ENCODE results near the gene PRKCH. TPM values are rescaled to one million over a fixed set of nuclear protein-coding genes. Genes with fewer than 3 reads are reported as not detected.

Gene PRKCH
- total and polyA plus RNA-seq, 2 donors (not counting 3 experiments of a cell fraction or from before 2014, with no cell fraction given), result 97.7 to 103 TPM

GRCh38 chr14:61538464-61539022, 217.2 kb downstream of the PRKCH start:
- ChIA-PET CTCF (interaction anchor here (0.9 to 1.7 kb wide), 3 partner anchors 9 to 300 kb away, joined by 3 to 4 read pairs (median 3); no protein-coding TSS in a partner anchor), POLR2A (interaction anchor here (0.5 kb wide), 1 partner anchor 9 kb away, joined by 5 read pairs; no protein-coding TSS in a partner anchor)
- H3K9ac ChIP-seq (replicated peaks; ENCODE audit: extremely low read depth, insufficient read depth, low read length), result no peak overlapping the region
- H3K9me1 ChIP-seq (replicated peaks; ENCODE audit: control insufficient read depth, extremely low read depth, insufficient read depth, low read length), result no peaks in the 10 kb centered on the region
- no peaks in the 10 kb centered on the region for H3K9me3 ChIP-seq (replicated peaks; ENCODE audit: control insufficient read depth, insufficient read depth, low read length)
- peaks cover 0 to 9% of the 10 kb centered on the region in 2 experiments for H3K36me3 ChIP-seq (ENCODE audit: control insufficient read depth in 2 of 2, extremely low read depth in 1 of 2, insufficient read depth in 2 of 2, low read length in 2 of 2)
- no peak overlapping the region for H3K4me3 ChIP-seq (replicated peaks in 1 of 3; ENCODE audit: insufficient read depth in 1 of 3, low read depth in 1 of 3, low read length in 3 of 3)
- H3K4me1 ChIP-seq (ENCODE audit: control insufficient read depth, extremely low read depth, insufficient read depth, low read length), result peaks cover 27% of the 10 kb centered on the region
- H3K4me2 ChIP-seq (ENCODE audit: insufficient read depth, low read length), result no peak overlapping the region
- no peak overlapping the region for H2AFZ ChIP-seq (ENCODE audit: low read depth, low read length)
- intact Hi-C loops (cut with micrococcal nuclease) (no loop called here), dilution Hi-C loops (cut with MboI; ENCODE audit: extremely low pct_ligation_motif_present, low sequenced_read_pairs) (no loop called here)
- DNase-seq (ENCODE audit: low read depth, low spot score) (no peak), FAIRE-seq (no peak)
- H3K27me3 ChIP-seq (ENCODE audit: control insufficient read depth in 2 of 2, insufficient read depth in 2 of 2, low read length in 2 of 2), result no peaks in the 10 kb centered on the region
- no peaks in the 10 kb centered on the region for H4K20me1 ChIP-seq (replicated peaks; ENCODE audit: control insufficient read depth, extremely low read depth, insufficient read depth, low read length)
- no TSS peak for BruUV-seq (replicated peaks)
- no peak for TF ChIP-seq EZH2 (IDR thresholded peaks at IDR 0.05; ENCODE audit: borderline replicate concordance, low read depth, low read length, severe bottlenecking)
- no peak for TF ChIP-seq POLR2AphosphoS5 (IDR thresholded peaks at IDR 0.05; ENCODE audit: insufficient read depth, low read depth, low read length)
- peaks cover under 1% of the 10 kb centered on the region for H3K79me2 ChIP-seq (ENCODE audit: control insufficient read depth, insufficient read depth, low read length)
- H3K27ac ChIP-seq (ENCODE audit: insufficient read depth, low read depth, low read length), result peak overlapping the region; percentile 51

- POLR2A ChIA-PET, result no interaction called here
Observed at GRCh38 chr14:61539631-61540030, 218.3 kb downstream of the PRKCH start.

More at GRCh38 chr14:61539631-61540030, 218.3 kb downstream of the PRKCH start:
- FAIRE-seq, result no peak
- H3K9me3 ChIP-seq (replicated peaks; ENCODE audit: control insufficient read depth, insufficient read depth, low read length), result no peaks in the 10 kb centered on the region
- no peak overlapping the region for H3K4me3 ChIP-seq (replicated peaks in 1 of 3; ENCODE audit: insufficient read depth in 1 of 3, low read depth in 1 of 3, low read length in 3 of 3)
- dilution Hi-C loops (cut with MboI; ENCODE audit: extremely low pct_ligation_motif_present, low sequenced_read_pairs), result no loop called here
- H4K20me1 ChIP-seq (replicated peaks; ENCODE audit: control insufficient read depth, extremely low read depth, insufficient read depth, low read length), result no peaks in the 10 kb centered on the region
- H3K4me1 ChIP-seq (ENCODE audit: control insufficient read depth, extremely low read depth, insufficient read depth, low read length), result peaks cover 22% of the 10 kb centered on the region
- no peaks in the 10 kb centered on the region for H3K27me3 ChIP-seq (ENCODE audit: control insufficient read depth in 2 of 2, insufficient read depth in 2 of 2, low read length in 2 of 2)
- no peak overlapping the region for H3K9ac ChIP-seq (replicated peaks; ENCODE audit: extremely low read depth, insufficient read depth, low read length)
- TF ChIP-seq FOS (IDR thresholded peaks at IDR 0.05; ENCODE audit: borderline replicate concordance, insufficient read depth, low read length) (no peak), POLR2A (IDR thresholded peaks at IDR 0.05; ENCODE audit: low read depth, low read length) (no peak), EZH2 (IDR thresholded peaks at IDR 0.05; ENCODE audit: borderline replicate concordance, low read depth, low read length, severe bottlenecking) (no peak), CTCF (IDR thresholded peaks at IDR 0.05; ENCODE audit: extremely low read depth in 1 of 2, insufficient read depth in 1 of 2, low read depth in 1 of 2, low read length in 2 of 2) (no peak), POLR2AphosphoS5 (IDR thresholded peaks at IDR 0.05; ENCODE audit: insufficient read depth, low read depth, low read length) (no peak), MYC (IDR thresholded peaks at IDR 0.05; ENCODE audit: low read depth, low read length) (no peak), MAX (IDR thresholded peaks at IDR 0.05; ENCODE audit: insufficient read depth, insufficient read length) (no peak), GATA2 (IDR thresholded peaks at IDR 0.05; ENCODE audit: insufficient read depth, insufficient read length, low read depth, low read length) (no peak), JUN (IDR thresholded peaks at IDR 0.05; ENCODE audit: borderline replicate concordance, insufficient read depth, insufficient read length, low read depth) (no peak)
- H3K36me3 ChIP-seq (ENCODE audit: control insufficient read depth in 2 of 2, extremely low read depth in 1 of 2, insufficient read depth in 2 of 2, low read length in 2 of 2), result peaks cover 0 to 9% of the 10 kb centered on the region in 2 experiments
- DNase-seq (ENCODE audit: low read depth, low spot score), result no peak
- intact Hi-C loops (cut with micrococcal nuclease), result no loop called here
- CTCF ChIA-PET, result interaction anchor here (1.2 kb wide), 1 partner anchor 8 kb away, joined by 3 read pairs; no protein-coding TSS in a partner anchor
- H3K9me1 ChIP-seq (replicated peaks; ENCODE audit: control insufficient read depth, extremely low read depth, insufficient read depth, low read length), result no peaks in the 10 kb centered on the region
- no peak overlapping the region for H3K27ac ChIP-seq (ENCODE audit: insufficient read depth, low read depth, low read length)
- H3K79me2 ChIP-seq (ENCODE audit: control insufficient read depth, insufficient read depth, low read length), result no peaks in the 10 kb centered on the region
- H2AFZ ChIP-seq (ENCODE audit: low read depth, low read length), result no peak overlapping the region
- H3K4me2 ChIP-seq (ENCODE audit: insufficient read depth, low read length), result no peak overlapping the region
- BruUV-seq (replicated peaks), result no TSS peak
